ENCODE results near the gene DPAGT1.

DNA sequence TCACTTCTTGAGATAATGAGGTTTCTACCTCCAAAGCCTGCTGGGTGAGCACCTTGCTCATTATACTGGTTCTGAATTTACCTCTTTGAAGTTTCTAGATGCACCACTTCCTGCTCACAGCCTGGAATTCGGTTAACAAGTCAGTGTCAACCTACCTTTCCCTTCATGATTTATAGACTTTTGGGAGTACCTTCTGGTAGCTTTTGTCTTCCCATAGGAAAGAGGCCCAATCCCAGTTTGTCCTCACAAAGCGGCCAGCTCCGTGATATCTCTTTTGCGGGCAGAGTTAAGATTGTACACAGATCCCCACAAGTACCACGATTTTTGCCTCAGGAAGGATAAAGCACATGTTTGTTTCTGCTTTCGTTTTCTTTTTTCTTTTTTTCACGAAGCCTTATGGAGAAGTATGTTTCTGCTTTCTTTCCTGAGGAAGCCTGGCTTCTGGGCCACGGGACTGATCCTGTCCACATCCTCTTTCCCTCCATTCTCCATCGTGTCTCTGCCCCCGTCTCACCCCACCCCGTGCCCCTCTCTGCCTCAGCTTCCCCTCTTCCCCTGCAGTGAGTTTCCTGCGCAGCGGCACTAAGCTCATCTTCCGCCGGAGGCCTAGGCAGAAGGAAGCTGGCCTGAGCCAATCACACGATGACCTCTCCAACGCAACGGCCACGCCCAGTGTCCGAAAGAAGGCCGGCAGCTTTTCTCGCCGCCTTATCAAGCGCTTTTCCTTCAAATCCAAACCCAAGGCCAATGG lies 14.0 kb upstream of the DPAGT1 start:
- TF ChIP-seq POLR2A (IDR thresholded peaks at IDR 0.05; ENCODE audit: low read depth) (no peak), POLR2AphosphoS5 (IDR thresholded peaks at IDR 0.05) (no peak)
- TF ChIP-seq, protein P1, sequence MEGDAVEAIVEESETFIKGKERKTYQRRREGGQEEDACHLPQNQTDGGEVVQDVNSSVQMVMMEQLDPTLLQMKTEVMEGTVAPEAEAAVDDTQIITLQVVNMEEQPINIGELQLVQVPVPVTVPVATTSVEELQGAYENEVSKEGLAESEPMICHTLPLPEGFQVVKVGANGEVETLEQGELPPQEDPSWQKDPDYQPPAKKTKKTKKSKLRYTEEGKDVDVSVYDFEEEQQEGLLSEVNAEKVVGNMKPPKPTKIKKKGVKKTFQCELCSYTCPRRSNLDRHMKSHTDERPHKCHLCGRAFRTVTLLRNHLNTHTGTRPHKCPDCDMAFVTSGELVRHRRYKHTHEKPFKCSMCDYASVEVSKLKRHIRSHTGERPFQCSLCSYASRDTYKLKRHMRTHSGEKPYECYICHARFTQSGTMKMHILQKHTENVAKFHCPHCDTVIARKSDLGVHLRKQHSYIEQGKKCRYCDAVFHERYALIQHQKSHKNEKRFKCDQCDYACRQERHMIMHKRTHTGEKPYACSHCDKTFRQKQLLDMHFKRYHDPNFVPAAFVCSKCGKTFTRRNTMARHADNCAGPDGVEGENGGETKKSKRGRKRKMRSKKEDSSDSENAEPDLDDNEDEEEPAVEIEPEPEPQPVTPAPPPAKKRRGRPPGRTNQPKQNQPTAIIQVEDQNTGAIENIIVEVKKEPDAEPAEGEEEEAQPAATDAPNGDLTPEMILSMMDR (IDR thresholded peaks at IDR 0.05): no peak
